ENCODE results near the gene RAB4B. TPM values are rescaled to one million over a fixed set of nuclear protein-coding genes. Genes with fewer than 3 reads are reported as not detected.
"Not testable (repeated sequence)": the region's sequence is repeated elsewhere in the genome, so short reads cannot be mapped to it uniquely, and the experiment has no call there.

RAB4B gene, protein sequence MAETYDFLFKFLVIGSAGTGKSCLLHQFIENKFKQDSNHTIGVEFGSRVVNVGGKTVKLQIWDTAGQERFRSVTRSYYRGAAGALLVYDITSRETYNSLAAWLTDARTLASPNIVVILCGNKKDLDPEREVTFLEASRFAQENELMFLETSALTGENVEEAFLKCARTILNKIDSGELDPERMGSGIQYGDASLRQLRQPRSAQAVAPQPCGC
- total RNA-seq: 29.5 TPM

DNA sequence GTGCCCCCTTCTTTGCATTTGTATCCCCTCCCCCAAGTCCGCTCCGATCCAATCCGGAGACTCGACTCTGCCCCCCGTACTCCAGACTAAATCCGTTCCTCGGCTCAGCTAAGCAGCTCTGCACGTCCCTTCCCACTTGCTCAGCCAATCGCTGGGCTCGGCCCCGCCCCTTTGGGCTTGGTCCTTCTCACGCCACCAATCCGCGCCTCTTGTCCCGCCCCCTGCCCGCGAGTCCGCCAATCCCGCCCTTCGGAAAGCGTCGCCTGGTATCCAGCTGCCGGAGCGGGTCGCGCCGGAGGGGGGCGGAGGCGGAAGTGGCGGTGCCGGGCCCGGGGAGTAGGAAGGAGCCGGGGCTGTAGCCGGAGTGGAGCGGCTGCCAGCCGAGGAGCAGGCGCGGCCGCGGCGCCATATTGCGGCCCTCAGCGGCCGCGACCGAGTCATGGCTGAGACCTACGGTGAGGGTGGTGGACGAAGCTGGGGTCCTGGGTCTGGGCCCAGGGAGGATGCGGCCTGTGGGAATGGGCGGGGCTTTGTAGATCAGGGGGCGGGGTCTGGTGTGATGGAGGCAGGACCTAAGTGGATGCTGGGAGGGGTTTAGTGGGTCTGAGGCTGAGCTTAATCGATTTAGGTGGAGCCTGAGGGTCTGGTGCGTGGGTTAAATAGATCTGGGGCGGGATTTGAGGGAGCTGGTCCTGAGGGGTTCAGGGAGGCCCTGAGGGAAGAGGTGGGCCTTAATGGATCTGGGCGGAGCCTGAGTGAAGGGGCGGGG, at the start of gene RAB4B:
Gene RAB4B, plus strand, starts transcription at position 311 of the 769 bp plus-strand sequence. Its CDS starts 129 bp downstream, at position 440.
- intact Hi-C loops (cut with DNase I): no loop called here
- peak; percentile 97 for ATAC-seq

DNA sequence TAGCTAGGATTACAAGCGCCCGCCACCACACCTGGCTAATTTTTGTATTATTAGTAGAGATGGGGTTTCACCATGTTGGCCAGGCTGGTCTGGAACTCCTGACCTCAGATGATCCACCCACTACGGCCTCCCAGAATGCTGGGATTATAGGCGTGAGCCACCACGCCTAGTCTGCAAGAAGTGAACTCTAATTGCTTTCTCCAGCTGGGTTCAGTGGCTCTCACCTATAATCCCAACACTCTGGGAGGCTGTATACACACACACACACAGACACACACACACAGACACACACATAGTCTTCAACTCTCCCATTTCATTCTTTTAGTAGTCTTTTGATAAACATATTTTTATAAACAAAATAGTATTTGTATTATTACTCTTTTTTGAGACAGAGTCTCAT, 48.0 kb upstream of the RAB4B start:
- DNase-seq (ENCODE audit: low spot score); intact Hi-C loops (cut with DNase I); ATAC-seq: not testable (repeated sequence)

More for the DNA sequence above, at the start of gene RAB4B:
- peak; percentile 100 for DNase-seq (ENCODE audit: low spot score)

DNA sequence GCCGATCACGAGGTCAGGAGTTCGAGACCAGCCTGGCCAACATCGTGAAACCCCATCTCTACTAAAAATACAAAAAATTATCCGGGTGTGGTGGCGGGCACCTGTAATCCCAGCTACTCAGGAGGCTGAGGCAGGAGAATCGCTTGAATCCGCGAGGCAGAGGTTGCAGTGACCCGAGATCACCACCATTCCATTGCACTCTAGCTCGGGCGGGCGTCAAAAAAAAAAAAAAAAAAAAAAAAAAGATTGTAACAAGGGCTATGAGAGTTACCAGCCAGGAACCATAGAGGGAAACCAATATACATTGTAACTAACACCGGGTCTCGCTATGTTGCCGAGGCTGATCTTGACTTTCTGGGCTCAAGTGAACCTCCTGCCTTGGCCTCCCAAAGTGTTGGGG, 45.7 kb upstream of the RAB4B start:
- intact Hi-C loops (cut with DNase I); ATAC-seq: not testable (repeated sequence)

DNA sequence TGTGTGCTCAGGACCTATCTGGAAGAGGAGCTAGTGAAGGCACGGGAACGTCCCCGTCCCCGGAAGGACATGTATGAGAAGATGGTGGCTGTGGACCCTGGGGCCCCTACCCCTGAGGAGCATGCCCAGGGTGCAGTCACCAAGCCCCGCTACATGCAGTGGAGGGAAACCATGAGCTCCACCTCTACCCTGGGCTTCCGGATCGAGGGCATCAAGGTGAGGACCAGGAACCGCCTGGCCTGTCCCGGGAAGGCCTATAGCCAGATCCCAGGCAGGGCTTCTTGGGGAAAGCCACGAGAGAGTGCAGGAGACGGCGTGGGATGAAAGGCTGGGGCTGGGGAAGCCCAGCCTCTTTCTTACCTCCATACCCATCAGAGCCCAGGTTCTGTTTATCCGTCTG, 44.9 kb upstream of the RAB4B start:
- DNase-seq (ENCODE audit: low spot score): no peak
- intact Hi-C loops (cut with DNase I): no loop called here
- ATAC-seq: no peak

More for the DNA sequence above, 45.7 kb upstream of the RAB4B start:
- not testable (repeated sequence) for DNase-seq (ENCODE audit: low spot score)

DNA sequence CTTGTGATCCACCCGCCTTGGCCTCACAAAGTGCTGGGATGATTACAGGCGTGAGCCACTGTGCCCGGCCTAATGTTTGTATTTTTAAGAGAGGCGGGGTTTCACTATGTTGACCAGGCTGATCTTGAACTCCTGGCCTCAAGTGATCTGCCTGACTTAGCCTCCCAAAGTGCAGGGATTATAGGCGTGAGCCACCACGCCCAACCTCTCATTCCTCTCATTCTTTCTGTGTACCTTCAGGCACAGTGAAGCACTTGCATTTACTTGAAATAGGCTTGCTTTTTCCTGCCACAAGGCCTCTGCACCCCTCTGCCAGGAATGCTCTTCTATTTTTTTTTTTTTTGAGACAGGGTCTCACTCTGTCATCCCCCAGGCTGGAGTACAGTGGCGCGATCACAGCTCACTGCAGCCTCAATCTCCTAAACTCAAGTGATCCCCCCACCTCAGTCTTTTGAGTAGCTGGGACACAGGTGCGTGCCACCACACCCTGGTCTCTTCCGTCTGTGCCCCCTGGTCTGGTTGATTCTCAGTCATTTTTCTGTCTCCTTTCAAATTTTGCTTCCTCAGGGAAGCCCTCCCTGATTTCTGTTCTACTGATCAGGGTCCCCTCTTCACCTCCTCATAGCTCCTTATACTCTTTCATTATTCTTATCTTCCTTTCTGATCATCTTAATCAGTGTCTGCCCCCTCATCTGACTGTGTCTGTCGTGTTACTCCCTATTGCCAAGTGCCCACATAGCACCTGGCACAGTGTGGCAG, 42.9 kb upstream of the RAB4B start:
- DNase-seq (ENCODE audit: low spot score): no peak
- no peak for ATAC-seq
- intact Hi-C loops (cut with DNase I): no loop called here

DNA sequence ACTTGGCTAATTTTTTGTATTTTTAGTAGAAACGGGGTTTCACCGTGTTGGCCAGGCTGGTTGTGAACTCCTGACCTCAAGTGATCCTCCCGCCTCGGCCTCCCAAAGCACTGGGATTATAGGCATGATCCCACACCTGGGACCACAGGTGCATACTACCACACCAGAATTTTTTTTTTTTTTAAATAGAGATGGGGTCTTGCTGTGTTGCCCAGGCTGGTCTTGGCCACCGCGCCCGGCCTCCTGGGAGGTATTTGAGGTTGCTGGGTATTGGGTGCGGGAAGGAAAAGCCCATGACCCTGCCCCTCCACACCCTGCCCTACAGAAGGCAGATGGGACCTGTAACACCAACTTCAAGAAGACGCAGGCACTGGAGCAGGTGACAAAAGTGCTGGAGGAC, 41.4 kb upstream of the RAB4B start:
- intact Hi-C loops (cut with DNase I): no loop called here
- DNase-seq (ENCODE audit: low spot score): no peak
- ATAC-seq: no peak

DNA sequence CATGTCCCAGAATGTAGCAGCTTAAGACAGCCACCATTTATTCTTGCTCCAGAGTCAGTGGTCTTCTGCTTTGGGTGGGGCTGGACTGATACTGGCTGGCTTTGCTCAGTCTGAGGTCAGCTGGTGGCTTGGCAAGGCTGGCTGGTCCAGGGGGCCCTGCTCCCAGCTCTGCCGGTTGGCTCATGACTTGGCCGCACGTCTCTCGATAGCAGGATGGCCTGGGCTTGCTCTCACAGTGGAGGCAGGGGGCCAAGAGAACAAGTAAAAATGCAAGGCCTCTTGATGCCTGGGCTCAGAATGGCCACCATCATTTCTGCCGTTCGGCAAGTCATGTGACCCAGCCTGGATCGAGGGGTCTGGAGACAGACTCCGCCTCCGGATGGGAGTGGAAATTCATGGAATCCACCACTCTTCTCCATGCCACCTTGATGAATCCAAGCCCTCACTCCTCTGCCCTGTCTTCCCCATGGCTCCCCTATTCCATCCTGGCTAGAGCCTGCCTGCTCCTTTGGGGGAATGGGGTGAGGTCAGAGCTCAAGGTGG, 40.9 kb upstream of the RAB4B start:
- DNase-seq (ENCODE audit: low spot score) (no peak), ATAC-seq (no peak)
- intact Hi-C loops (cut with DNase I): no loop called here

DNA sequence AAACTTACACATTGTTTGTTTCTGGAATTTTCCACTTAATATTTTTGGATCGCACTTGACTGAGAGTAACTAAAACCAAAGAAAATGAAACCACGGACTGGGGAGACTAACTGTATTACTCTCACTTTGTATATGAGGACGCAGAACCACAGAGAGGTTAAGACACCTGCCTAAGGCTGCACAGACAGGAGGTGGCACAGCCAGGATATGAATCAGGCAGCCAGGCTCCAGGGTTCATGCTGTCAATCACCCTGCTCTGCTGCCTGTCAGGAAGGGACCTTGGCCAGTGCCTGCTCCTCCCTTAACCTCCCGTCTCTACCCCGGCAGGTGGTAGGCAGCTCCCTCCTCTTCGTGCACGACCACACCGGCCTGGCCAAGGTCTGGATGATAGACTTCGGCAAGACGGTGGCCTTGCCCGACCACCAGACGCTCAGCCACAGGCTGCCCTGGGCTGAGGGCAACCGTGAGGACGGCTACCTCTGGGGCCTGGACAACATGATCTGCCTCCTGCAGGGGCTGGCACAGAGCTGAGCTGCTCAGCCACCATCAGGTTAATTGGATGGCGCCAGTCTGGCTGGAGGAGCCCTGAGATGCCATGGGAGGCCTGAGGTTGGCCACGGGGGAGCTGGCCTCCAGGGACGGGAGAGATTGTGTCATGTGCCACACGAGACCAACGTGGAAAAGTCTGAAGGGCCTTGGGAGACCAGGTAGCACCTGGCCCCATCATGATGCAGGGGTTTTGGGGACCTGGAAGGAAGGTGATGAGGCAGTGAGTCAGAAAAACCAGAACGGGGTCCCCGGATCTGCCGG, 38.8 kb upstream of the RAB4B start:
- no peak for ATAC-seq
- intact Hi-C loops (cut with DNase I): no loop called here

DNA sequence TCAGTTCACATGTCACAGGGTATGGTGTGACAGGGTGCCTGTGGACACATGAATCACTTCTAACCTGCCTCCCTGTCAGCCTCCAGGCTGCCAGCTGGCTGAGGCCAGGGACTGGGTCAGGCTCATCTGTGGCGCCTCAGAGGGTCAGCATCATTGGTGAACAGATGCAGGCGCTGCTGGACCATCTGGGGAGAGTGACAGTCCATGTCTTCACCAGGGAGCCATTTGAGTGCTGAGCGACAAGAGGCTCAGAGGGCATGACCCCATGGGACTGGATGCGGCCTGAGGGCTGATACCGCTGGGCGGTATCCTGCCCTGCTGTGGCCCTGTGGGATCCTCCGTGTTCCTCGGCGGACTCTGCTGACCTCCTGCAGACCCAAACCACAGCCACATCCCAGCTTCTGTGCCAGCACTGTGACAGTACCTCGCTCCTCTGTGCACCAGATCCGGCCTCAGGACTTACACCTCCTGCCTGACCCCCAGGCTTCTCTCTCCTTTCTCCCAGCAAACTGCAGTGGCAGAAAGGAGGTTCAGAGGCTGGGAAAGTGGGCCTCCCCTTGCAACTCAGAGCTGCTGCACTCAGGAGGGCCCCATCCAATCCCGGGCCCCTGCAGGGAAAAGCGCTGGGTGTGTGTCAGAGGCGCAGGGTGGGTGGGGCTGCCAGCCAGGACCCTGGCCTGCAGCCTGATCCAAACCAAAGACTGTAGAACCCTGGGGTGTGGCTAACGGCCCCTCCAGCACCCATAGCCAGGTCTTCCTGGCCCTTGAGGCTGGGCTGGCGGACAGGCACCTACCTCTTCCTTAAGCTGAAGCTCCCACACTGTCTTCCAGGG, 38.0 kb upstream of the RAB4B start:
- intact Hi-C loops (cut with DNase I): loop anchor here (5.0 kb wide), 1 partner anchor 1778 kb away; no protein-coding TSS in a partner anchor
- DNase-seq (ENCODE audit: low spot score) (no peak), ATAC-seq (peak; percentile 60)

More for the DNA sequence above, 38.8 kb upstream of the RAB4B start:
- DNase-seq (ENCODE audit: low spot score): no peak

DNA sequence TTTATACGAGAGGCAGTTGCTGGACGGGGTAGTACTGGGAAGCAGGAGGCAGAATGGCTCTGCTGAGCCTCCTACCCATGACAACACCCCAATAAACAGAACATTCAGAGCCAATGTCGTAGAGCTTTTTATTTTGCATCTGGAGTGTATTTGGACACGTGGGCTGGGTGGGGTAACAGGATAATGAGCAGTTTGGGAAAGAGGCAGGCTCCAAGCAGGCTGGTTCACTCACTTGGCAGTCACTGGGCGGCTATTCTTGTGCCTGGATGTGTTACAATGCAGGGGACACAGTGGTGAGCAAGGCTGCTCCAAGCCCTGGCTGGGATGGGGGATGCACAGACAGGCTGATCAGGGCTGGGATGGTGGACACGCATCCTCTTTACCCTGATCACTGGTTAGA, 37.3 kb upstream of the RAB4B start:
- peak; percentile 83 for ATAC-seq
- DNase-seq (ENCODE audit: low spot score): no peak
- intact Hi-C loops (cut with DNase I): loop anchor here (5.0 kb wide), 1 partner anchor 1778 kb away; no protein-coding TSS in a partner anchor

DNA sequence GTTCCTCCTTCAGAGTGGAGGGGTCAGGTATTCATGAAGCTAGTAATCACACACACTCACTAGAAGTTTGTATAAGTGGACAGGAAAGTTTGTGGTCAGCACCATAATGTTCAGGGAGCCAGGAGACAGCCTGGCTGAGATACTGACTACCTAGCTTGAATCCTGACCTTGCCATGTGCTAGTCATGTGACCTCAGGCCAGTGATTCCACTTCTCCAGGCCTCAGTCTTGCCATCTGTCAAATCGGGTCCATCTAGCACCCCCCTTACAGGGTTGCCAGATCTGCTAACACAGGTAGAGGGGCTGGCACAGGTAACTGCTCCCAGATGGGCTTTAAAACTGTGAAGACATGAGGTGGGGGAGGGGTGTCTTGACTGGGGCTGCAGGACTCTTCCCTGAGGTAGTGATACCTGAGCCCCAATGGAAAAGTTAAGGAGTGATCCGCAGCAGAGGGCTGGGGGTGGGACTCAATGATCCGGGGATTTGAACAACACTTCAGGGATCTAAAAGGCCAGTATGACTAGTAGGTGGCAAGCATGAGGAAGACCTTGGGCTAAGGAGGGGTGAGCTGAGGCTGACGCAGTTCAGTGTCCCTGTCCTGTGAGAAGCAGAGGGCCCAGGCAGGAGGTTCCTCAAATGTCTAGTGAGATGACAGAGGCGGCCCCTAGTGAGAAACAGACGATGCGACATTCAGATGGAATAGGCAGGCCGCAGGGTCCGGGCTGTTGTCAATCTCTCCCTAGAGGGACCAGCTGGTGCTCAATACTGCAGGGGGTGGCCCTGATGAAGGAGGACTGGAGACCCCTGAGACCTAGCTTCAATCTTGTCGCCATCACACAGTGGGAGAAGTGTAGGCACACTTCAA, 36.3 kb upstream of the RAB4B start:
- ATAC-seq (no peak), DNase-seq (ENCODE audit: low spot score) (no peak)
- intact Hi-C loops (cut with DNase I): loop anchor here (5.0 kb wide), 1 partner anchor 1779 kb away; no protein-coding TSS in a partner anchor

DNA sequence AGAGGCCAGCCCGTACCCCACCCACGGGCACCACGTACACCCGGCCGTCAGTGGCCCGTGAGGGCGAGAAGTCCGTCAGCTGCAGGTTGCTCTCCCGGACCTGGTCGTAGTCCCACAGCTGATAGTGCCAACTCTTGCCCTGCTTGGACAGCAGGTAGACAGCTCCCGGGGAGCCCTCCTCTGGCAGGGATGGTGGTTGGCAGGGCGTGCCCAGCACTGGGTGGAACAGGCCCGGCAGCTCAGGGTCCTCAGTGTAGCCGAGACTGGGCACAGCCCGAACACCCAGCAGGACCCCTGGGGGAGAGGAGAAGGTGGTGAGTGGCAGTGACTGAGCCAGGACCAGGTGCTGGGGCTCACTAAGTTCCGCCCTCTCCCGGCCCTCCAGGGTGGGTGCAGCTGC, 35.6 kb upstream of the RAB4B start:
- ATAC-seq (no peak), DNase-seq (ENCODE audit: low spot score) (no peak)
- intact Hi-C loops (cut with DNase I): loop anchor here (5.0 kb wide), 1 partner anchor 1780 kb away; no protein-coding TSS in a partner anchor

DNA sequence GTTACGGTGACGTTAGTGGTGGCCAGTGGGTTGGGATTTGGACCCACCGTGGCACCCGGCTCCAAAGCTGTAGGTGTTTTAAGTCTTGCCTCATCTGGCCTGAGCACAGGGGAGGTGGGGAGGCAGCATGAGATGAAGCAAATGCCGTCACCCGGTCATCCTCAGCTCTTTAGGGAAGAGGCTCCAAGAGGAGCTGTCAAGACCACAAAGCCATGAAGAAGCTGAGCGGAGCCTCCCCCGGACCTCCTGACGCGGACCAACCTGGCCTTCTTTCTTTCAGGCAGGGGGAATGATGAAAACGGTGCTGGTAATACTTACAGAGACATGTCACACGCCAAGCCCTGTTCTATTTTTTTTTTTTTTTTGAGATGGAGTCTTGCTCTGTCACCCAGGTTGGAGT, 35.2 kb upstream of the RAB4B start:
- ATAC-seq (no peak), DNase-seq (ENCODE audit: low spot score) (no peak)
- intact Hi-C loops (cut with DNase I): loop anchor here (5.0 kb wide), 1 partner anchor 1781 kb away; no protein-coding TSS in a partner anchor

DNA sequence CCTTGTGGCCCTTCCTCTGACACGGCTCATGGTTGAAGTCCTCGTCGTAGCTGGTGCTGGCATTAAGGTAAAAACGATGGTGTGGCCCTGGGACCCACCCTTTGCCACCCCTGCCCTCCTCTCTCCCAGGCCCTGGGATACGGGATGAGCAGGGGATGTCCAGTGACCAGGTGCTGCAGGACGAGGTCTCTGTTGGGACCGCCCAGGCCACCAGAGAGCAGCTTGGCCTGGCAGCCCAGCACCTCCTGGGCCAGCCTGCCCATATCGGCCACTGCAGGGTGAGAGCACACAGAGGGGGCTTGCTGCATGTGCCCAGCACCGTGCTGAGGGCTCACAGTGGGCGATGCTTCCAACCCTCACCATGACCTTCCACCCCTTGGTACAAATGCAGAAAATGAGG, 34.1 kb upstream of the RAB4B start:
- no peak for ATAC-seq
- intact Hi-C loops (cut with DNase I): loop anchor here (5.0 kb wide), 1 partner anchor 1782 kb away; no protein-coding TSS in a partner anchor
- DNase-seq (ENCODE audit: low spot score): no peak

DNA sequence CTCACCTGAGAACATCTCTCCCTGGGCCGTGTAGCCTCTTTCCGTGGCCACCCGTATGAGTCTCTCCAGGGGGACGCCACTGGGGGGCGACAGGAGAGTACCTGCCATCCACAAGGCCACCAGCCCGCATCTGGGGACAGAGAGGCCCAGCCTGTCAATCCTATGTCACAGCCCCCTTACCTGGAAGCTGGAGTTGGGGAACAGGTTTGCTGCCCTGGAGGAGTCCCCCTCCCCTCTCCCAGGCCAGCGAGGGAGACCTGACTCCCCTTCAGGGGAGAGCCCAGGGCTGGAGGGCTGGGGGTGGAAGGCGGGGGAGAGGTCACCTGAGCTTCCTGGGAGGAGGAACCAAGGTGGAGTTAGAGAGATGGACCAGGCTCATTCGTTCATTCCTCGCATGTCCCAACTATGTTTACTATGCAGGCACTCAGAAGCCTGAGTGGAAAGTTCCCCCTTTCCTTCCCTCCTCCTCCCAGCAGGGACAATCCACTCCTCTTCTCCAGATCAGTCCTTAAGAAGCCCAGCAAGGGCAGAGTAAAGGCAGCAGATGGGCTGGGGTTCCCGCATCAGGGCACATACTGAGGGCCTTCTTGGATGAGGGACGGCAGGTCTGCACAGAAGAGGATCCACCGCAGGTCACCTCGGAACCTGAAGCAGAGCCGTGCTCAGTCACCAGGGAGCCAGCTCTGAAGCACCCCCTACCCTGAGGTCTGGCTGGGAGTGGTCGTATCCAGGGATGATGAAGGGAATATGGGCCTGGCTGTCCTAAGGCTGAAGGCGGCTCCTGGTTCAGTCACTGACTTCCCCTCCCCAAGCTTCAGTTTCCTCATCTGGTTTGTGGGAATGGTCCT, 33.3 kb upstream of the RAB4B start:
- intact Hi-C loops (cut with DNase I): loop anchor here (5.0 kb wide), 1 partner anchor 1782 kb away; no protein-coding TSS in a partner anchor
- ATAC-seq: no peak
- DNase-seq (ENCODE audit: low spot score): no peak

DNA sequence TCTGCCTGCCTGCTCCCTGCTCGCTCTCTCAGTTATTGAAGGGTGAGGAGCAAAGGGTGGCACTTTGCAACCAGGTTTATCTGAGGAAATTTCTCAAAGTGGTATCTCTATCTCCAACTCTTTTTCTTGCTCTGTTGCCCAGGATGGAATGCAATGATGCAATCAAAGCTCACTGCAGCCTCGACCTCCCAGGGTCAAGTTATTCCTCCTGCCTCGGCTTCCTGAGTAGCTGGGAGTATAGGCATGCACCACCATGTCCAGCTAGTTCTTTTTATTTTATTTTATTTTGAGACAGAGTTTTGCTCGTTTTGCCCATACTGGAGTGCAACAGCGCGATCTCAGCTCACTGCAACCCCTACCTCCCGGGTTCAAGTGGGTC, 32.7 kb upstream of the RAB4B start:
- DNase-seq (ENCODE audit: low spot score): no peak
- intact Hi-C loops (cut with DNase I): no loop called here
- ATAC-seq: peak; percentile 31
